NCI-H1092 treated with DMSO at 0.1 percent for 48 hours (cell line): Measurements from ENCODE around the gene TCEA3.
A peak's percentile ranks its signal among the peaks of the same experiment; 100 is the strongest.
"Not testable (repeated sequence)": the region's sequence is repeated elsewhere in the genome, so short reads cannot be mapped to it uniquely, and the experiment has no call there.

Experiments used
- DNase-seq: peaks from one replicate; lab custom pipeline; 2025; lab: John Stamatoyannopoulos, UW

Gene TCEA3

GRCh38 chr1:23392125-23392855, 32.3 kb downstream of the TCEA3 start:
- DNase-seq = no peak

- no peak for DNase-seq
These were observed 34.7 kb downstream of the TCEA3 start for GRCh38 chr1:23389837-23390321.

GRCh38 chr1:23387494-23387893, 37.1 kb downstream of the TCEA3 start:
- DNase-seq = no peak

GRCh38 chr1:23385119-23385621, 39.4 kb downstream of the TCEA3 start:
- DNase-seq = no peak

- no peak for DNase-seq
These were observed 40.1 kb downstream of the TCEA3 start for GRCh38 chr1:23384312-23385058.

- no peak for DNase-seq
These were observed 40.8 kb downstream of the TCEA3 start for GRCh38 chr1:23383577-23384311.

GRCh38 chr1:23381233-23381885, 43.2 kb downstream of the TCEA3 start:
- DNase-seq = no peak

- DNase-seq = no peak
These were observed 43.8 kb downstream of the TCEA3 start for GRCh38 chr1:23380719-23381118.

- not testable (repeated sequence) for DNase-seq
These were observed 44.3 kb downstream of the TCEA3 start for GRCh38 chr1:23380236-23380635.

GRCh38 chr1:23376890-23377811, 47.4 kb downstream of the TCEA3 start:
- no peak for DNase-seq

GRCh38 chr1:23374079-23374735, 50.3 kb downstream of the TCEA3 start:
- DNase-seq = not testable (repeated sequence)

- DNase-seq = no peak
These were observed 52.3 kb downstream of the TCEA3 start for GRCh38 chr1:23371987-23372880.

GRCh38 chr1:23370709-23371584, 53.6 kb downstream of the TCEA3 start:
- peak; percentile 19 for DNase-seq

GRCh38 chr1:23370330-23370708, 54.2 kb downstream of the TCEA3 start:
- DNase-seq = no peak

GRCh38 chr1:23369335-23370013, 55.1 kb downstream of the TCEA3 start, which contains the start of gene ZNF436:
Gene ZNF436 (minus strand): TSS chr1:23369836. CDS start chr1:23368005, 1,831 bp downstream.
- DNase-seq = peak; percentile 87

GRCh38 chr1:23368562-23369334, 55.8 kb downstream of the TCEA3 start:
- DNase-seq = peak; percentile 94
